ENCODE measurements around the gene ZC3H12C.
"Not testable (repeated sequence)": the region's sequence is repeated elsewhere in the genome, so short reads cannot be mapped to it uniquely, and the experiment has no call there.

The ZC3H12C gene

GRCh38 chr11:110185599-110185998 is 92.4 kb downstream of the ZC3H12C start:
- DNase-seq: no peak

- no peak for DNase-seq
Observed at GRCh38 chr11:110186456-110186855, 93.3 kb downstream of the ZC3H12C start.

GRCh38 chr11:110186867-110187266 is 93.7 kb downstream of the ZC3H12C start:
- DNase-seq: no peak

GRCh38 chr11:110187731-110188130 is 94.5 kb downstream of the ZC3H12C start:
- no peak for DNase-seq

GRCh38 chr11:110190885-110191284 is 97.7 kb downstream of the ZC3H12C start:
- DNase-seq: no peak

GRCh38 chr11:110192604-110193282 is 99.6 kb downstream of the ZC3H12C start:
- not testable (repeated sequence) for DNase-seq

- not testable (repeated sequence) for DNase-seq
Observed at GRCh38 chr11:110194211-110194766, 101.1 kb downstream of the ZC3H12C start.

- no peak for DNase-seq
Observed at GRCh38 chr11:110196241-110196754, 103.1 kb downstream of the ZC3H12C start.

- DNase-seq: no peak
Observed at GRCh38 chr11:110196884-110197420, 103.8 kb downstream of the ZC3H12C start.

GRCh38 chr11:110198031-110198729 is 105.0 kb downstream of the ZC3H12C start:
- DNase-seq: no peak

GRCh38 chr11:110199184-110199981 is 106.2 kb downstream of the ZC3H12C start:
- no peak for DNase-seq

GRCh38 chr11:110200241-110200640 is 107.0 kb downstream of the ZC3H12C start:
- DNase-seq: no peak

GRCh38 chr11:110200836-110201235 is 107.6 kb downstream of the ZC3H12C start:
- no peak for DNase-seq

- DNase-seq: no peak
Observed at GRCh38 chr11:110207123-110207522, 113.9 kb downstream of the ZC3H12C start.

GRCh38 chr11:110208678-110209312 is 115.6 kb downstream of the ZC3H12C start:
- DNase-seq: not testable (repeated sequence)

GRCh38 chr11:110209313-110209694 is 116.1 kb downstream of the ZC3H12C start:
- not testable (repeated sequence) for DNase-seq

- no peak for DNase-seq
Observed at GRCh38 chr11:110217223-110217877, 124.2 kb downstream of the ZC3H12C start.

GRCh38 chr11:110217936-110218335 is 124.7 kb downstream of the ZC3H12C start:
- DNase-seq: no peak

- DNase-seq: no peak
Observed at GRCh38 chr11:110219006-110219785, 126.0 kb downstream of the ZC3H12C start.

All from T-helper 9 cell (primary cell).